Stimulated activated CD8-positive, alpha-beta memory T cell treated with anti-CD3 and anti-CD28 coated beads, Interleukin-15, amount 100 ng/mL, for 48 hours (primary cell): ENCODE results near the gene SSC4D.
A peak's percentile ranks its signal among the peaks of the same experiment; 100 is the strongest.
"Not testable (repeated sequence)": the region's sequence is repeated elsewhere in the genome, so short reads cannot be mapped to it uniquely, and the experiment has no call there.

Source experiments
- DNase-seq, 2 donors: peaks; one replicate each; pipeline ENCODE4 v3.0.0-alpha.2; 2020; ENCODE audit warnings: low read depth in 2 of 2

Gene SSC4D

DNA sequence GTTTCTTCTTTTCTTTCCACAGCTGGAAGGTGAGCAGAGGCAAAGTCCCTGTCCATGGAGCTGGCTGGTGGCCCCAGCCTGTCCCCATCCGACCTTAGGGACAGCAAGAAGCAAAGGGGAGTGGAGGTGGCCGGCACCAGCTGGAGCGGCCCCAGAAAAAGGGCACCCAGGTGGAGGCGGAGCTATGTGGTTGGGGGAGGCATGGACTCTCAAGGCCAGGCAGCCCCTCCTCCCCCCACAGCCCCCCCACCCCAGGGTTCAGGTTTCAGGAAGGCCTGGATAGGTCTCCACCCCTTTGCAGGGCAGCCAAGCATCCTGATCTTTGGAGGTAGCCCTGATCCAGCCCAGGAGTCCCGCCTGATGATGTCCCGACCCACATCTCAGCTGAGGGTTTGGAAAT, at the start of gene SSC4D:
Gene SSC4D (minus strand): TSS at position 161 of the 400 bp plus-strand sequence. CDS start 5,258 bp downstream, outside the sequence.
- no peak for DNase-seq

DNA sequence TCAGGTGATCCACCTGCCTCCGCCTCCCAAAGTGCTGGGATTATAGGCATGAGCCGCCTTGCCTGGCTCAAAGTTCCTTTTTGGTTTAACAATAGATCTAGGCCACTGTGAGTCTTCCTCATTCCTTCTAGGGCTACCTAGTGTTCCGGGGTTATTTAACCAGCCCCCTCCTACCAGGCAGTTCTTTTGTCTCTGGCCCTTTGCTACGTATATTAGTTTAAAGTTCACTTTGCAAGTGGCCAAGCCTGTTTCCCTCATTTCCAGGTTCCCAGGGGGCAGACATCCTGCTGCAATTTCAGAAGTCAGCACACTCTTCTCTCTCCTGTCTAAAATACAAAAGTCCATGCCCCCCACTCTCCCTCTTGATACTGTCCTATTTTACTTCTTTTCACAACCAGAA, 49.0 kb upstream of the SSC4D start:
- DNase-seq: not testable (repeated sequence)

DNA sequence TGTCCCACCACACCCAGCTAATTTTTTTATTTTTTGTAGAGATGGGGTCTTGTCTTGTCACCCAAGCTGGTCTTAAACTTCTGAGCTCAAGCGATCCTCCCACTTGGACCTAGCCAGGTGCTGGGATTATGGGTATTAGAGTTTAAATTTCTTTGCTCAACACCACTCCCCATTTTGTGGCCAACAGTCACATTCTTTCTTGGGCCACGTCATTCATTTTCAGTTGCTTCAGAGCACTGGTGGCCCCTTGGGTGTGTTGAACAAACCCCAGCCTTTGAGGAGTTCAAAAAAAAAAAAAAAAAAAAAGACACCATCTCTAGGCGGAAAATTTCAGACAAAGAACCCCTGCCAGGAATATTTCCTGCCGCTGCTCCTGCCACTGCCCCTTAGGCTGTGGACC, 47.5 kb upstream of the SSC4D start:
- not testable (repeated sequence) for DNase-seq

DNA sequence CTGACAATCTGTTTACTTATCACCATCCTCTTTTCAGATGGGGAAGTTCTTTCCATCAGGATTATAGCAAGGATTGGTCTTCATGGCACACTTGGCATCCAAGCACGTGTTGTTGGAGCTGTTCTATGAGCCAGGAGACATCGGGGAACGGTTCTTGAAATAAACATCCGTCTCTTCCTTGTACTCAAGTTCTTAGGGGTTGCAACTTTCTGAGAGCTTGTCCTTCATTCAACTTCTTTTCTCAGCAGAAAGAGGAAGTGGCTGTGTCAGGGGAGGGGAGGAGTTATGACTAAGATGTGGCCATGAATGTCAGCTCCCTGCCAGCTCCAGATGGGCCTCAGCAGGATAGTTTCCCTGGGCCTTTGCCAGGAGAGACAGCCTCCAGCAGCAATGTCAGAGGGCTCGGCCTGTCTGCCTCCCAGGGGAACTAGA, 36.1 kb upstream of the SSC4D start:
- not testable (repeated sequence) for DNase-seq

DNA sequence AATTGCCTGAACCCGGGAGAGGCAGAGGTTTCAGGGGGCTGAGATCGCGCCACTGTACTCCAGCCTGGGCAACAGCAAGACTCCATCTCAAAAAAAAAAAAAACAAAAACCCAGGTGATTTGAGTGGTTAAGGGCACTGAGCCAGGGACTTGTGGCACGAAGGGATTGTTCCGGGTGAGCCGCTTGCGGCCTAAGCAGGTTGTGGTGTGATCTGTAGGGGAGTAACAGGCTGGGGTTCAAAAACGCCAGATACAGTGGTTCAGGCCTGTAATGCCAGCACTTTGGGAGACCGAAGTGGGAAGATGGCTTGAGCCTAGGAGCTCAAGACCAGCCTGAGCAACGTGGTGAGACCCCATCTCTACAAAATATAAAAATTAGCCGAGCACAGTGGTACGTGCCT, 34.3 kb upstream of the SSC4D start:
- DNase-seq: not testable (repeated sequence)

DNA sequence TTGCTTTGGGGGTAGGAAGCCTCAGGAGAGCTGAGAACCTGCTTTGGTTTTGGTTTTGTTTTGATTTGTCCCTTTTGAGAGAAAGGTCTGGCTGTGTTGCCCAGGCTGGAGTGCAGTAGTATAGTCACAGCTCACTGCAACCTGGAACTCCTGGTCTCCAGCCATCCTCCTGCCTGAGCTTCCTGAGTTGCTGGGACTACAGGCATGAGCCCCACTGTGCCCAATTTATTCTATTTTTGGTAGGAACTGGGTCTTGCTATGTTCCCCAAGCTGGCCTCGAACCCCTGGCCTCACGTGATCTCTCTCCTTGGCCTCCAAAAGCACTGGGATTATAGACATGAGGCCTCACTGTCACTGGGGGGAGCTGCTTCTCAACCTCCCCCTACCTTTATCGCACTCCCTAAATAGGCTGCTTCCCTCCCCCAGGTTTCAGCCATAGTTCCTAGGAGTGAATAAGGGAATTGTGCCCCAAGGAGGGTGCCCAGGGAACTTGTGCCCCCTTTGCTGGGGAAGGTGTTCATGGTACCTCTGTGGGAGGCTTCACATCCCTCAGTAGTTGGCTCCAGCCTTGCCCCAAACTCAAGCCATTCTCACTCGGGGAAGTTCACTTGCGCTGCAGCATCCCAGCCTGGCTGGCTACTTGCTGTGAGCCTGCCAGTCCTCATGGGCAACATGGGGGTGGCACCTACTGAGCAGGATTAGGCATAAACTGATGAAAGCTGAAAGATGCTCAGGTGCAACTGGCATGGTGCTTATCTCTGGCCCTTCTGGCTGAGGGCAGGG, 33.4 kb upstream of the SSC4D start:
- not testable (repeated sequence) for DNase-seq

DNA sequence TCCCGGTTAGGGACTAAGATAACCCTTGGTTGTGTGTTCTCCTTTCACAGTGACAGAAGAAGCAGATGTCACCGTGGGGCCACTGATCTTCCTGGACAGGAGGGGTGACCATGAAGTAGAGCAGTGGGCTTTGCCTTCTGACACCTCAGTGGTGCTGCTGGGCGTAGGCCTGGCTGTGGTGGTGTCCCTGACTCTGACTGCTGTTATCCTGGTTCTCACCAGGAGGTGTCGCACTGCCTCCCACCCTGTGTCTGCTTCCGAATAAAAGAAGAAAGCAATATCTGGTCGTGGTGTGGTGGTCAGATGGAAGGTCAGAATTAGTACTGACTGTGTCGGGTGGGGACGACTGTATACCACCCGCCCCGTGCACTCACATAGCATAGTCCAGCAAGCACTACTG, 32.3 kb upstream of the SSC4D start:
- not testable (repeated sequence) for DNase-seq

DNA sequence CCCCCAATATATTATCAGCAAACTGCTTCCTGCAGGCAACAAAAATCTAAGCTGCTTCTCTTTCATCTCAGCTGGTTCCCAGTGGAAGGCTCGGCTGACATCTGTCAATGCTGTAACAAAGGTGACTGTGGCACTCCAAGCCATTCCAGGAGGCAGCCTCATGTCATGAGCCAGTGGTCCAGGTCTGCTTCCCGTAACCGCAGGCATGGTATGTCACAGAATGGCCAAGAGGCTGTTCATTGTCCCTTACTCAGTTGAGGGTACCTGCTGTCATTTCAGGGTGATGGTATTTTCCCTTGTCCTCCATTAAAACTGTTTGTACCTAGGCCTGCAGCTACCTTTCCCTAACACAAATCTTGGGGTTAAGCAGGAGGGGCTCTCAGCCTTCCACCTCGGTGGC, 30.9 kb upstream of the SSC4D start:
- not testable (repeated sequence) for DNase-seq

DNA sequence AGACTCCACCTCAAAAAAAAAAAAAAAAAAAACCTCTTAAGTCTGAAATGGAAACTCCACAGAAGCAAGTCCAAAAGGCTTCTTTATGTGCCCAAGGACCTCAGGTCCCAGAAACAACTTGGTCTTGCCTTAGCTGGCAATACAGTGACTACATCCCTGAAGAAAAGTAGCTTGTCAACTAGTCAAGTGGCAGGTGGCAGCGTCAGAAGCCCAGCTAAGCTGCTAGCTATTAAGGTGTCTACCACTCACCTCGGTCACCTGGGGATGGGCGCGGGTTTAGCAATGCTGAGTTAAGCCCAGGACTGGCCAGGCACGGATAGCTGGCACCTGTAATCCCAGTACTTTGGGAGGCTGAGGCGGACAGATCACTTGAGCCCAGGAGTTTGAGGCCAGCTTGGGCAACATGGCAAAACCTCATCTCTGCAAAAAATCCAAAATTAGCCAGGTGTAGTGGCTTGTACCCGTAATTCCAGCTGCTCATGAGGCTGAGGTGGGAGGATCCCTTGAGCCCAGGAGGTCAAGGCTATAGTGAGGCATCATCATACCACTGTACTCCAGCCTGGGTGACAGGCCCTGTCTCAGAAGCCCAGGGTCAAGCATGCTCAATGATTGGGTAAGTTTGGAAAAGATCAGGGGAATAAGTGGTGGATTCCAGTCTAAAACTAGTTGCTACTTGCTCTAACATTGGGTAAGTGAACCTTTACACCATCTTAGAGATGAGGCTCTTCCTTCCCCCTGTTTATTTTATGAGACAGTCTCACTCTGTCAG, 29.8 kb upstream of the SSC4D start:
- not testable (repeated sequence) for DNase-seq

DNA sequence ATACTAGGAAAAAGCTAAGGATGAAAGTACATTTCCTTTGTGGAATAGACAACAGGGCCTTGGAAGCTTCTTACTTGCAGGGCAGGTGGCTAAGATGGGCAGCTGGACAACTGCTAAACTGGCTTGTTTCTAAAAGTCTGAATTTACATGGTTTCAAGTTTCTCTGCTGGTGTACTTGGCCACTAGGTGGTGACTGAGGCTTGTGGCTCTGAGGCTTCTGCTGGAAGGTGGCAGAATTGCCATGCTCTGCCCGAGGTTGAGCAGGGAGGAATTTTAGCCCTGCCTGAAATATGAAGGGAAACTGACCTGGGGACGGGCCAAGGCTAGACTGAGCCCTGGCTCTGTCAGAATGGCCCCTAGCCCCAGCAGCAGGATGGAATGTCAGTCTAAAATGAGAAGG, 28.4 kb upstream of the SSC4D start:
- peak; percentile 21 to 32 for DNase-seq

DNA sequence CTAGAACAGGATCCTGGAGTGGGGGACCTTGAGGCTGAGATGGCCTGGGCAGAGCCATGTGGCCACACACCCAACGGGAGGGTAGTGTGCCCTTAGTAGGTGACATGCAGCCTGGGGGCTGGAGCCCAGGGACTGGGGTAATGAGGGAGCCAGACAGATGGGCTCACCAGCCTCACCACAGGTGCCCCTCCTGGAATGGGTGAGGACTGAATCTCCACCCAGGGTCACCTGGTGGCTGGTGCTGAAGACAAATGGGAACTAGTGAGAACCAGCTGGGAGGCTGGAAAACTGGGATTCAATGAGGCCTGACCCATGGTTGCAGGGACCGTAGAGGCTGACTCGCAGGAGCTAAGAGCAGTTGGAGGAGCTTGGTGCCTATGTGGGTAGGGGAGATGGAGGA, 21.3 kb upstream of the SSC4D start:
- DNase-seq: no peak

DNA sequence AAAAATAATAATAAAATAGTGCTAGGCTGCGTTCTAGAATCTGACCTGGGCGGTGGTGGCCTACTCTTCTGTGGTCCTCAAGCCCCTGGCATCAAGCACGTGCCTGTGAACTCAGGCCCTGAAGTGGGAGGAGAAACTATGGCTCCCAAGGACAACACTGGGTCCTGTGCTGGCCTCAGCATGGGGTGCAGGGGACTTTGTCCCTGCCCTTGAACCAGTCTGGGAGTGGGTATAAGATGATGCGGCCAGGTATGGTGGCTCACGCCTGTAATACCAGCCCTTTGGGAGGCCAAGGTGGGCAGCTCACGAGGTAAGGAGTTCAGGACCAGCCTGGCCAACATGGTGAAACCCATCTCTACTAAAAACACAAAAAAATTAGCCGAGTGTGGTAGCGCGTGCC, 20.7 kb upstream of the SSC4D start:
- no peak for DNase-seq

DNA sequence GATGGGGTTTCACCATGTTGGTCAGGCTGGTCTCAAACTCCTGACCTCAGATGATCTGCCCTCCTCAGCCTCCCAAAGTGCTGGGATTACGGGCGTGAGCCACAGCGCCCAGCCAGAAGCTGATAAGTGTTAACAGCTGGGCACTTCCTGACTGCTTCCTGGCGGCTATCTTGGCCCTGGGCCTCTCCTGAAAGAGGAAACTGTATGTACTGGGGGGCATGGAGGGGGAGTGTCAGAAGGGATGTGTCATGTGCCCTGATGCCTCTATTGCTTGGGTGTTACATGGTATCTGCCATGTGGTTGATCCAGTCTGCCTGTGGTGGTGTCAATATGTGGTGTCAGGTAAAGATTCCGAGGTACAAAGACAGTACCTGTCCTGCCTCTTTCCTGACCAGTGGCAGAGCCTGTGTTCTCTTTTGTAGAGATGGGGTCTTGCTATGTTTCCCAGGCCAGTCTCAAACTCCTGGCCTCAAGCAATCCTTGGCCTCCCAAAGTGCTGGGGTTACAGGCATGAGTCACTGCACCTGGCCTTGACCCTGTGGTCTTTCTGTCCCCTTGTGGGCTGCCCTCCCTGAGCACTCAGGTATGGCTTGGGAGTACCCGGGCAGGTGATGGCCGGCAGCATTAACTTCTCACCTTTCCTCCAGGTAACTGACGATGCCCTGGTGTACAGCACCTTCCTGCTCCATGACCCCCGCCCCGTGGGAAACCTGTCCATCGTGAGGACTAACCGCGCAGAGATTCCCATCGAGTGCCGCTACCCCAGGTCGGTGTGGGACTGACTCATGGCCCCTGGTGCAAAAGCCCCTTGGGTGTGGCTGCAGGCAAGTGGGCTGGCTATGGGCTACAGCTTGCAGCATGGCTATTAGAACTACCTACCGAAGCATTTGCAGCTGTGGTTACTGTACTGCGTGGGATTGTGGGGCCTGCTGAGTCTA, 19.6 kb upstream of the SSC4D start:
- DNase-seq: no peak

DNA sequence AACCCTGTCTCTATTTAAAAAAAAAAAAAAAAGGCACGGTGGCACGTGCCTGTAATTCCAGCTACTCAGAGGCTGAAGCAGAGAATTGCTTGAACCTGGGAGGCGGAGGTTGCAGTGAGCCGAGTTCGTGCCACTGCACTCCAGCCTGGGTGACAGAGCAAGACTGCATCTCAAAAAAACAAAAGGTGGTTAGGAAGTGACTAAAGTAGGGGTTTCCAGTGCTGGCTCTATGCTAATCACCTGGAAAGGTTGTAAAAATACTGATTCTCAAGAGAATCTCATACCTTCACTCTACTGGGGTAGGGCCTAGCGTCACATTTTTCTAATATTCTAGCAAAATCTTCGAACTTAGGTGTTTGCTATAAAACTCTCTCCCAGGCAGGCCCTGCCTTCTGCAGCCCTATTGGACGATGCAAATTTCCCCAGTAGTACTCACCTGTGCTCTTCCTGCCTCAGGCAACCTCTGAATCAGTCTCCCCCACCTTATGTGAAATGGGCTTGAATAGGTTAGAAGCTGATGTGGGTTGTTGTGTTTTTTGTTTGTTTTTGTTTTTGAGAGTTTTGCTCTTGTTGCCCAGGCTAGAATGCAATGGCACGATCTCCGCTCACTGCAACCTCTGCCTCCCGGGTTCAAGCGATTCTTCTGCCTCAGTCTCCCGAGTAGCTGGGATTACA, 18.8 kb upstream of the SSC4D start:
- no peak for DNase-seq

DNA sequence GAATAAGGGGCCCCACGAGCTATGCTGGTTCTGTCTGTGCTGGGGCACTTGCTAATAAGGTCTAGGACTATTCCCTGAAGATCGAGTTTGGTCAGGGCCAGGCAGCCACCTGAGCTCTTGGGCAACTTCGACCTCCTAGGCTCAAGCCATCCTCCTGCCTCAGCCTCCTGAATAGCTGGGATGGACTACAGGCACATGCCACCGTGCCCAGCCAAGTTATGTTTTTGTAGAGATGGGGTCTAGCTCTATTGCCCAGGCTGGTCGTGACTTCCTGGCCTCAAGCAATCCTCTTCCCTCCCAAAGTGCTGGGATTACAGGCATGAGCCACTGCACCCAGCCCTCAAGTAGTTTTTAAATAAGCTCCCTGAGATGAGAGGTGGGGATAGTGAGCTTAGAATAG, 18.1 kb upstream of the SSC4D start:
- no peak for DNase-seq

DNA sequence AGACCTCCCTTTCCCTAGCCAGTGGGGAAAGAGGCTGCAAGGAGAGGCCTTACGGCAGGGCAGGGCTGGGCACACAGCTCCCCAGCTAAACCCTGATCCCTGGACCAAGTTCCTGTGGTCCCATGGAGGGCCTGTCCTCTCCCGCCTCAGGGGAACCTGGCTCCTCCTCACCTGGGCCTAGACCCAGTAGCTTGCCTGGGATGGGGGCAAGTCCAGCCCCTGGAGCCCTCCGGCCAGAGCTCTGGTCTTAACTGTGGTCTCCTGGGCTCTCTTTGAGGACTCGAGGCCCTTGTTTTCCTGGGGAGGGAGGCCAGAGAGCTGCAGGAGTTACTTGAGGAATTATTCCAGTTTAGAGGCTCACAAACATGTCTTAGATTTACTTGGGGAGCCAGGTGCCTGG, 16.7 kb upstream of the SSC4D start:
- DNase-seq: no peak

DNA sequence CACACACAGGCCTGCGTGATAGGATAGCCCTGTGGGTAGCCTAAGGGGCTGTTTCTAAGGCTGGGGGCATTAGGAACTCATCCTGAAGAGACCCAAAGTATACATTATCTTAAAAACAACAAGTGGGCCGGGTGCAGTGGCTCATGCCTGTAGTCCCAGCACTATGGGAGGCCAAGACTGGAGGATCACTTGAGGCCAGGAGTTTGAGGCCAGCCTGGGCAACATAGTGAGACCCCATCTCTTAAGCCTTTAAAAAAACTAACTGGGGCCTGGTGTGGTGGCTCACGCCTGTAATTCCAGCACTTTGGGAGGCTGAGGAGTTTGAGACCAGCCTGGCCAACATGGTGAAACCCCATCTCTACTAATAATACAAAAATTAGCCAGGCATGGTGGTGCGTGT, 16.1 kb upstream of the SSC4D start:
- DNase-seq: not testable (repeated sequence)

DNA sequence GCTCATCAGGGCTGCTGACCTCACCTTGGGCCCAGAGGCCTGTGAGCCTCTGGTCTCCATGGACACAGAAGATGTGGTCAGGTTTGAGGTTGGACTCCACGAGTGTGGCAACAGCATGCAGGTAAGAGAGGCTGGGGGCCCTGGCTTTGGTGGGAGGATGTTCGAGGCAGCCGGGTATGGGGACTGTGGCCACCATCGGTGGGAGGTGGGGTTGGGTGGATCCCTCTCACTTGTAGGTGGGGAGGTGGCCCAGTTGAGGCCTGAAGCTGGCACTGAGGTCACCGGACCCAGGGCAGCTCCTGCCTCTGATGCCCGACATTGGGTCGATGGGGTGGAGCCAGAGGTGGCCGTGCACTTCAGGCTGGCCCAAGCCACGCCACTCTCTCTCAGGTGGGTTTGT, 15.7 kb upstream of the SSC4D start:
- DNase-seq: no peak

DNA sequence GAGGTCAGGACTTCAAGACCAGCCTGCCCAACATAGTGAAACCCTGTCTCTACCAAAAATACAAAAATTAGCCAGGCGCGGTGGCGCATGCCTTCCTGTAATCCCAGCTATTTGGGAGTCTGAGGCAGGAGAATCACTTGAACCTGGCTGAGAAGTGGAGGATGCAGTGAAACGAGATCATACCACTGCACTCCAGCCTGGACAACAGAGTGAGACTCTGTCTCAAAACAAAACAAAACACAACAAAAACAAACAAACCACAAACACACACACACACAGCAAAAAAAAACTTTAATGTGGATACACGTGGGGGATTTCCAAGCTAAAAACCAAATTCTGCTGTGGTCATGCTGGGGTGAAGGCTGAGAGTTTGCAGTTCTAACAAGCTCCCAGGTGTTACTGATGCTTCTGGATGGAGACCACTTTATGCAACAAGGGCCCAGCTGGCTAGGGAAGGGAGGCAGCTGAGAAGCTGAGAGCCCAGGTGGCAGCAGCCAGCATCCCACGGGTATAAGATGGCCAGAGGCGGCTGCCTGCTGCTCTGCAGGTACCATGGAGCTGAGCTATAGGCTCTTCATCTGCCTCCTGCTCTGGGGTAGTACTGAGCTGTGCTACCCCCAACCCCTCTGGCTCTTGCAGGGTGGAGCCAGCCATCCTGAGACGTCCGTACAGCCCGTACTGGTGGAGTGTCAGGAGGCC, 15.1 kb upstream of the SSC4D start, which contains the start of gene ZP3:
Gene ZP3 (plus strand): TSS at position 538 of the 699 bp plus-strand sequence. CDS start 15 bp downstream, at position 553.
- no peak for DNase-seq

DNA sequence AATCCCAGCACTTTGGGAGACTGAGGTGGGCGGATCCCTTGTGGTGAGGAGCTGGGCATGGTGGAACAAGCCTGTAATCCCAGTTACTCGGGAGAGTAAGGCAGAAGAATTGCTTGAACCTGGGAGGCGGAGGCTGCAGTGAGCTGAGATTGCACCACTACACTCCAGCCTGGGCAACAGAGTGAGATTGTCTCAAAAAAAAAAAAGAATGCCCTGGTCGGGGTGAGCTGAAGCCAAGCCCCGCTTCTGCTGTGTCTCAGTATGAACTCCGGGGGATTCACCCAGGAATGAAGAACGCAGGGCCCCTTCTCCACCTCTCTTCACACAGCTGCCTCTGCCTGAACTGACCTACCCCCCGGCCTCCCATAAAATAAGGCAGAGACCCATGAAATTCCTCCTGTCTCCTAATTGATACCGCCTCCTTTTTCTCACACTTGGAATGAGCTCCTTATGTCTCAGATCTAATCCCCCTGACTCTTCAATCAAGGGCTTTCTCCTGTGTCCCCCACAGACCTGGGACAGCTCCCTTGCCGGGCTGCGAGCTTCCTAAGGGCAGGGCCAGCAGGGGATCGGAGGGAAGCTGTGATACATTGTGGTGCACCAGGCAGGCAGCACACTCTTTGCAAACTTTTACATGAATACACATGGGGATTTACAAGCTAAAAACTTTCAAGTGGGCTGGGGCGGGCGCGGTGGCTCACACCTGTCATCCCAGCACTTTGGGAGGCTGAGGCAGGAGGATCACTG, 14.3 kb upstream of the SSC4D start:
- no peak for DNase-seq
